CD4-positive, alpha-beta memory T cell (primary cell): Measurements from ENCODE around the gene SORCS2. TPM values are rescaled to one million over a fixed set of nuclear protein-coding genes. Genes with fewer than 3 reads are reported as not detected.

Experiments used
- CTCF ChIA-PET: fragments of 350-600 bp; sonication (Branson Sonifier 250); formaldehyde crosslinking; loops from one replicate; lab custom pipeline; 2021; ENCODE audit warnings: inconsistent platforms; ENCODE audit not compliant: partially characterized antibody; lab: Charles Lee
- POLR2A ChIA-PET: fragments of 350-600 bp; sonication (Branson Sonifier 250); formaldehyde crosslinking; loops from one replicate; lab custom pipeline; 2021; ENCODE audit not compliant: partially characterized antibody; lab: Charles Lee
- DNase-seq, 5 donors: peaks; one replicate each; pipeline versions ENCODE4 v3.0.0 to v3.0.0-alpha.2; 2020 to 2022; ENCODE audit warnings: mixed read lengths in 1 of 5
- H3K27ac ChIP-seq: one replicate; pipeline ENCODE4 v1.7.0; 2013; ENCODE audit warnings: low read depth, low read length
- H3K27me3 ChIP-seq: 2 replicates; pipeline ENCODE4 v1.7.0; 2013; ENCODE audit warnings: mild to moderate bottlenecking, low read length, moderate library complexity; ENCODE audit not compliant: insufficient read depth
- H3K36me3 ChIP-seq: 2 replicates; pipeline ENCODE4 v1.7.0; 2013; ENCODE audit warnings: mild to moderate bottlenecking, low read length, moderate library complexity; ENCODE audit not compliant: insufficient read depth
- H3K4me1 ChIP-seq: 2 replicates; pipeline ENCODE4 v1.7.0; 2013; ENCODE audit warnings: mild to moderate bottlenecking, low read length, moderate library complexity; ENCODE audit not compliant: insufficient read depth
- H3K4me3 ChIP-seq, 2 donors: one replicate each; pipeline ENCODE4 v1.7.0; 2013; ENCODE audit warnings: low read length in 2 of 2, mild to moderate bottlenecking in 1 of 2
- H3K9me3 ChIP-seq, 2 donors: one replicate each; pipeline ENCODE4 v1.7.0; 2013; ENCODE audit warnings: low read length in 2 of 2, control low read depth in 1 of 2; ENCODE audit not compliant: control insufficient read depth in 1 of 2
- H3K27ac Mint-ChIP-seq, 7 donors: one replicate each; pipeline ENCODE4 v1.8.0; 2020 to 2021; ENCODE audit warnings: mixed read lengths in 7 of 7, mild to moderate bottlenecking in 6 of 7, inconsistent platforms in 3 of 7, moderate library complexity in 3 of 7
- H3K27me3 Mint-ChIP-seq, 2 donors: one replicate each; pipeline ENCODE4 v1.8.0; 2020 to 2021; ENCODE audit warnings: mixed read lengths in 2 of 2
- H3K36me3 Mint-ChIP-seq, 2 donors: one replicate each; pipeline ENCODE4 v1.8.0; 2020 to 2021; ENCODE audit warnings: mixed read lengths in 2 of 2, inconsistent platforms in 1 of 2, mild to moderate bottlenecking in 1 of 2
- H3K4me1 Mint-ChIP-seq, 4 donors: one replicate each; pipeline ENCODE4 v1.8.0; 2020 to 2021; ENCODE audit warnings: mixed read lengths in 4 of 4, mild to moderate bottlenecking in 1 of 4
- H3K4me3 Mint-ChIP-seq, 8 donors: one replicate each; pipeline ENCODE4 v1.8.0; 2020 to 2021; ENCODE audit warnings: mixed read lengths in 8 of 8, mild to moderate bottlenecking in 7 of 8, moderate library complexity in 6 of 8, inconsistent platforms in 3 of 8
- H3K9me3 Mint-ChIP-seq, 8 donors: one replicate each; pipeline ENCODE4 v1.8.0; 2020 to 2021; ENCODE audit warnings: mixed read lengths in 8 of 8, mild to moderate bottlenecking in 5 of 8, inconsistent platforms in 3 of 8, moderate library complexity in 1 of 8
- intact Hi-C: fragments of 100-400 bp; cut with micrococcal nuclease; formaldehyde crosslinking; loops from one replicate; pipeline ENCODE4 v1.15.1; 2023
- polyA plus RNA-seq, 2 donors: library from polyadenylated mRNA; unstranded; fragments of 300-500 nt; fragmentation: Illumina TruSeq; gene quantifications; one replicate each; pipeline ENCODE4 v1.2.3, GENCODE V29; 2021
- total RNA-seq, 2 experiments: library from RNA; stranded (reverse); gene quantifications; one replicate each; pipeline ENCODE4 v1.2.3, GENCODE V29; 2021

The SORCS2 gene
- total and polyA plus RNA-seq, 4 experiments from 2014 or later, result not detected

DNA sequence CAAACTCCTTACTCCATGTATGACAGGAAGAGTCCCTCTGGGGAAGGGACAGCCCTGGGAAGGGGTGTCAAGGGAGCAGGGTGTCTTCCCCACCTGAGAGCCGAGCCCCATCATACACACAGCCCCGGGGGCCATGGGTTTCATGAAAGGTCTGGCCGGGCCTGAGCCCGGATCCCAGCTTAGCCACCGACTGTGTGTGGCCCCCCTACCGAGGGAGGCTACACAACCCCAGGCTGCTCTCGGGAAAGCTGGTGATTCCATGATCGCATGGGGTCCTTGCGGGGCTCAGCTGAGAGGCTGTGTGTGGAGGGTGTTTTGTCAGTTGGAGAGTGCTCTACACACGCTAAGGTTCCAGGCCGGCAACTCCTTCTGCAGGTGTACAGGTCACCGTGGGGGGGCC is 55.6 kb downstream of the SORCS2 start:
- no peaks in the 10 kb centered on the region for H3K27me3 ChIP-seq
- ChIA-PET POLR2A (no interaction called here), CTCF (no interaction called here)
- no peaks in the 10 kb centered on the region for H3K4me1 ChIP-seq
- H3K4me3 ChIP-seq, result no peak overlapping the region
- no peak overlapping the region for H3K27ac ChIP-seq
- Mint-ChIP-seq H3K4me1 (no peaks in the 10 kb centered on the region), H3K9me3 (peaks cover 0 to 3% (median 0%) of the 10 kb centered on the region in 8 donors), H3K36me3 (no peaks in the 10 kb centered on the region), H3K4me3 (no peak overlapping the region), H3K27ac (no peak overlapping the region), H3K27me3 (peaks cover 1 to 4% of the 10 kb centered on the region in 2 donors)
- no peaks in the 10 kb centered on the region for H3K36me3 ChIP-seq
- intact Hi-C loops, result no loop called here
- no peaks in the 10 kb centered on the region for H3K9me3 ChIP-seq
- no peak for DNase-seq

DNA sequence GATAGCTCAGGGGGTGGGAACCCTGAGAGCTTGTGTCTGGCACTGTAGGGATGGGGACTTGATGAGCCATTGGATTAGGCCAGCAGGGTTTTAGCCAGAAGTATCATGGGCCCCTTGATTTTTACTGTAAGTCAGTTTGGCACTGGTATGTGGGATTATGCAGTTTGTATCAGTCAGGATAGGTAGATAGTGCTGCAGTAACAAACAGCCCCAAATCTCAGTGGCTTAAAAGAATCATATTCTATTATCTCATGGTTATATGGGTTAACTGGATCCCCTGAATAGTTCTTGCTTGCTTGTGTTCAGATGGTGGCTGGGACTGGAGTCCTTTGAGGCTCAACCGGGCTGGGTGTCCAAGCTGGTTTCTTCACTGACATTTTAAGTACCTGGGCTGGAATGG is 56.5 kb downstream of the SORCS2 start:
- CTCF ChIA-PET, result no interaction called here
- POLR2A ChIA-PET, result no interaction called here
- Histone ChIP-seq H3K9me3 (no peaks in the 10 kb centered on the region), H3K27ac (no peak overlapping the region), H3K4me1 (no peaks in the 10 kb centered on the region), H3K27me3 (no peaks in the 10 kb centered on the region), H3K4me3 (no peak overlapping the region), H3K36me3 (no peaks in the 10 kb centered on the region)
- peaks cover 2 to 4% of the 10 kb centered on the region in 2 donors for H3K27me3 Mint-ChIP-seq
- peaks cover 0 to 3% (median 0%) of the 10 kb centered on the region in 8 donors for H3K9me3 Mint-ChIP-seq
- H3K4me1 Mint-ChIP-seq, result no peaks in the 10 kb centered on the region
- no peak overlapping the region for H3K4me3 Mint-ChIP-seq
- no peak for DNase-seq
- H3K36me3 Mint-ChIP-seq, result no peaks in the 10 kb centered on the region
- intact Hi-C loops, result no loop called here
- H3K27ac Mint-ChIP-seq, result no peak overlapping the region

DNA sequence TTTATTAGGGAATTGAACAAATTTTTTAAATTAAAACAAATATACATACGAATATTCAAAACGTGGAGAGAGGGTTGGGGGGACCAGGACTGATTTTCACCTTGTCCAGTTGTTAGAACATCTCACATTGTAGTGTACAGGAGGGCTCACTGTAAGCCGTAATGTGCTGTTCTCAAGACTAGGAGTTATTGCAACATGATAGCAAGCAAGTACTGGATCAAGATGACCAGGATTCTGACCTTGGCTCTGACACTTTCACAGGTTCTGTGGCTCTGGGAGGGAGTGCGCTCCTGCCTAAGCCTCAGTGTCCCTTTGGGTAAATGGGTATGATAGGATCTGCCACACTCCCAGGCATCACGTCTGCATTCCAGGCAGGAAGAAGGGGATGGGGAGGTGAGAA is 59.0 kb downstream of the SORCS2 start:
- no peak overlapping the region for H3K27ac ChIP-seq
- ChIA-PET POLR2A (no interaction called here), CTCF (no interaction called here)
- no peak overlapping the region for H3K27ac Mint-ChIP-seq
- no peak for DNase-seq
- no peak overlapping the region for H3K4me3 Mint-ChIP-seq
- no peaks in the 10 kb centered on the region for H3K4me1 ChIP-seq
- peaks cover 2 to 10% of the 10 kb centered on the region in 2 donors for H3K27me3 Mint-ChIP-seq
- H3K9me3 Mint-ChIP-seq, result peaks cover 0 to 3% (median 0%) of the 10 kb centered on the region in 8 donors
- no peaks in the 10 kb centered on the region for H3K4me1 Mint-ChIP-seq
- H3K36me3 Mint-ChIP-seq, result no peaks in the 10 kb centered on the region
- H3K36me3 ChIP-seq, result no peaks in the 10 kb centered on the region
- H3K4me3 ChIP-seq, result no peak overlapping the region
- intact Hi-C loops, result no loop called here
- H3K9me3 ChIP-seq, result no peaks in the 10 kb centered on the region
- H3K27me3 ChIP-seq, result no peaks in the 10 kb centered on the region

DNA sequence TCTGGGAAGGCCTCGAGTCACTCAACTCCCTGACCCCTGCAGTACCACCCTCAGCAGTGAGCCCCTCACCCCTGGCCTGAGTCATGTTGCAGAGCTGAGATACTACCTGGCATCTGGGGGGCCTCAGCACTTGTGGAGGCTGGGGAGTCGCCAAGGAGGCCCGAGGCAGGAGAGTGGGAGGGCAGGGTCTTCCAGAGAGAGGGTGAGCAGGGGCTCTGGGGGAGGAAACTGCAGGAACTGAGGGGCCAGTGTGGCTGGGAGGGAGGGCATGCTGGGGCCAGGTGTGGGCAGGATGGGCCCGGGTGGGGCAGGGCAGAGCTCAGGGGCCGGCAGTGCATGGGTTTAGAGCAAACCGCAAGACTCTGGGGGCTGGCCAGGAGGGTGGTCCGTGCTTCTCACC is 59.7 kb downstream of the SORCS2 start:
- DNase-seq, result no peak
- Histone ChIP-seq H3K4me3 (no peak overlapping the region), H3K36me3 (no peaks in the 10 kb centered on the region), H3K4me1 (no peaks in the 10 kb centered on the region), H3K27ac (no peak overlapping the region), H3K9me3 (no peaks in the 10 kb centered on the region), H3K27me3 (no peaks in the 10 kb centered on the region)
- Mint-ChIP-seq H3K4me3 (no peak overlapping the region), H3K4me1 (no peaks in the 10 kb centered on the region), H3K27ac (no peak overlapping the region), H3K27me3 (peaks cover 4 to 10% of the 10 kb centered on the region in 2 donors), H3K9me3 (peaks cover 0 to 3% (median 0%) of the 10 kb centered on the region in 8 donors), H3K36me3 (no peaks in the 10 kb centered on the region)
- ChIA-PET POLR2A (no interaction called here), CTCF (no interaction called here)
- intact Hi-C loops, result no loop called here

DNA sequence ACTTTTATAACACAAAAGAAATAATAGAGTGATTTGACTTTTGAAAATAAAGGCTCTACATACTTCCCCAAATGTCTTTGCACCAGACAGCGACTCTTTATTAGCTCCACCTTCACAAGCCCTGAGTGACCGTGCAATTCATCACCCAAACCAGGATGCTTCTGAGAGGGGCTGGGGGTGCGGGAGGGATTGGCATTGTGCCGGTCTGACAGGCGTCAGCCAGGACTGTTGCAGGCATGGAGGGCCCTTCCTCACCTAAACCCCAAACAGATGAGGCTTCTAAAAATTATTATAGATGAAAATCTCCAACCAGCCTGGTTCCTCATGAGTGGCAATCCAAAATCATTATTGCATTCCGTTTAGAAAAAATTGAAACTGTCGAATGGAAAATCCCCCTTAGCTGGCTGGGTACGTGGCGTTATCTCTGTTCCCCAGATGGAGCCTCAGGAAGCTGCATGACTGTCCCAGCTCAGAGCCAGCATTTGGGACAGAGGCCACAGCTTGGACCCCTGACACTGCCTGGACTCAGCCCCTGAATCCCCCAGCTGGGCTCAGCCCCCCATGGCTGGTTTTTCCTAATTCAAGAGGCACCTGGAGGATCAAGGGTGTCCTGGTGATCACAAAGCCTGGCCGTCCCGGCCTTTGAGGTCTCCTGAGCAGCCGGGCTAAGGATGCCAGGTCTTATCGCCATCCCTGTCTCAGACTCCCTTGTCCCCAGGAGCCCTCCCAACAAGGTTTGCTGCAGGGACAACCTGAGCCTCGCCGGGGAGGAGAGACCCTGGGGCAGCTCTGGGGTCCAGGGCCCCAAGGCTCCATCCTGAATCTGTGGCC is 60.4 kb downstream of the SORCS2 start:
- Mint-ChIP-seq H3K27ac (no peak overlapping the region), H3K27me3 (peaks cover 4 to 10% of the 10 kb centered on the region in 2 donors), H3K4me1 (no peaks in the 10 kb centered on the region), H3K4me3 (no peak overlapping the region), H3K36me3 (no peaks in the 10 kb centered on the region), H3K9me3 (peaks cover 0 to 3% (median 0%) of the 10 kb centered on the region in 8 donors)
- H3K4me3 ChIP-seq, result no peak overlapping the region
- no peaks in the 10 kb centered on the region for H3K27me3 ChIP-seq
- no peaks in the 10 kb centered on the region for H3K9me3 ChIP-seq
- no peak for DNase-seq
- H3K36me3 ChIP-seq, result no peaks in the 10 kb centered on the region
- CTCF ChIA-PET, result no interaction called here
- intact Hi-C loops, result no loop called here
- H3K4me1 ChIP-seq, result no peaks in the 10 kb centered on the region
- POLR2A ChIA-PET, result no interaction called here
- no peak overlapping the region for H3K27ac ChIP-seq

DNA sequence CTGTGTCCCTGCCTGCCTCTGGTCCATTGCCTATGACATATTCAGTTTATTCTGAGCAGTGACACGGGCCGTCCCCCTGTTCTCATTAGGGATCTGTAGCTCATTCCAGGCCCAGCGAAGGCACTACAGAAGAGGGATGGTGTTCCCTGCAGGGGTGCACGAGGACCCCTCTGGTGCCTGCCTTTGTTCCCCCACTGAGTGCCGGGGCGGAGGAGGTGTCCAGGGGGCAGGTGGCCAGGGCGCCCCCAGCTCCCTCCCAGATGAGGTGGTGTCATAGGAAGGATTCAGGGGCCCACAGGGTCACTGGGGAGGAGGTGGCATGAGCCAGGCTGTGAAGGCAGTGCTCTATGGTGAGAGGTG is 61.0 kb downstream of the SORCS2 start:
- H3K4me1 ChIP-seq, result no peaks in the 10 kb centered on the region
- Mint-ChIP-seq H3K4me3 (no peak overlapping the region), H3K36me3 (no peaks in the 10 kb centered on the region), H3K9me3 (peaks cover 0 to 3% (median 0%) of the 10 kb centered on the region in 8 donors), H3K27ac (no peak overlapping the region), H3K27me3 (peaks cover 4 to 12% of the 10 kb centered on the region in 2 donors), H3K4me1 (no peaks in the 10 kb centered on the region)
- no peak overlapping the region for H3K27ac ChIP-seq
- no peaks in the 10 kb centered on the region for H3K27me3 ChIP-seq
- intact Hi-C loops, result no loop called here
- H3K36me3 ChIP-seq, result no peaks in the 10 kb centered on the region
- no peaks in the 10 kb centered on the region for H3K9me3 ChIP-seq
- H3K4me3 ChIP-seq, result no peak overlapping the region
- POLR2A ChIA-PET, result no interaction called here
- no peak for DNase-seq
- CTCF ChIA-PET, result no interaction called here

DNA sequence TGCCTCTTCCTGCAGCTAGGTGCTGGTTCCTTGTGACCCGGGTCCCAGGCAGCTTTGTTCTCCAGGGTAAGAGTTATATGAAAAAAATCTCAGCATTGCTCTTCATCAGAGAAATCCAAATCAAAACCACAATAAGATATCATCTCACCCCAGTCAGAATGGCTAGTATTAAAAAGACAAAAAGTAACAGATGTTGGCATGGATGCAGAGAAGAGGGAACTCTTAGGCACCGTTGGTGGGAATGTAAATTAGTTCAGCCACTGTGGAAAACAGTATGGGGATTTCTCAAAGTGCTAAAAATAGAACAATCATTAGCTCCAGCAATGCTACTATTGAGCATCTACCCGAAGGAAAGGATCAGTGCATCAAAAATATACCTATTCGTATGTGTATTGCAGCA is 61.5 kb downstream of the SORCS2 start:
- Mint-ChIP-seq H3K36me3 (no peaks in the 10 kb centered on the region), H3K27ac (no peak overlapping the region)

More for the DNA sequence above, 61.5 kb downstream of the SORCS2 start:
- Histone ChIP-seq H3K27me3 (no peaks in the 10 kb centered on the region), H3K9me3 (no peaks in the 10 kb centered on the region), H3K27ac (no peak overlapping the region), H3K36me3 (no peaks in the 10 kb centered on the region), H3K4me3 (no peak overlapping the region), H3K4me1 (no peaks in the 10 kb centered on the region)
- ChIA-PET CTCF (no interaction called here), POLR2A (no interaction called here)
- no peaks in the 10 kb centered on the region for H3K4me1 Mint-ChIP-seq
- intact Hi-C loops, result no loop called here
- H3K27me3 Mint-ChIP-seq, result peaks cover 4 to 17% of the 10 kb centered on the region in 2 donors
- H3K4me3 Mint-ChIP-seq, result no peak overlapping the region
- no peak for DNase-seq
- H3K9me3 Mint-ChIP-seq, result peaks cover 0 to 5% (median 0%) of the 10 kb centered on the region in 8 donors
